IMR-90 (cell line): ENCODE results near the gene PRSS37. TPM values are rescaled to one million over a fixed set of nuclear protein-coding genes. Genes with fewer than 3 reads are reported as not detected.

Experiments used
- ATAC-seq: fragments of 200-7000 bp; cut with Tn5 transposase; 2 replicates; pipeline ENCODE4 v1.9.1; 2020; ENCODE audit warnings: low read depth, mild to moderate bottlenecking, moderate library complexity
- BruUV-seq: library from RNA; stranded (reverse); fragments of 400-500 nt; replicated peaks from 2 replicates; lab custom pipeline; 2021; lab: Mats Ljungman, UMichigan
- CTCF ChIA-PET: fragments of 300-600 bp; formaldehyde crosslinking; extraction: SDS; loops from one replicate; lab custom pipeline; 2021; ENCODE audit warnings: antibody characterized with exemption; lab: Yijun Ruan, JAX
- POLR2A ChIA-PET: fragments of 300-600 bp; sonication (Branson Sonifier 250); formaldehyde crosslinking; loops from one replicate; lab custom pipeline; 2022; ENCODE audit warnings: antibody characterized with exemption; ENCODE audit not compliant: unreplicated experiment; lab: Charles Lee
- DNase-seq: peaks from one replicate; pipeline ENCODE4 v3.0.0; 2013
- H2AFZ ChIP-seq: replicated peaks from 2 replicates; pipeline ENCODE3; 2013; ENCODE audit warnings: low read length, mild to moderate bottlenecking; ENCODE audit not compliant: poor library complexity
- H2AK5ac ChIP-seq: 2 replicates; pipeline ENCODE4 v1.6.1; 2013; ENCODE audit warnings: low read depth, low read length, inconsistent platforms
- H2AK9ac ChIP-seq: replicated peaks from 2 replicates; pipeline ENCODE3; 2013; ENCODE audit warnings: mild to moderate bottlenecking, low read depth, low read length, moderate library complexity; ENCODE audit not compliant: poor library complexity
- H2BK120ac ChIP-seq: 2 replicates; pipeline ENCODE4 v1.6.1; 2013; ENCODE audit warnings: low read depth, low read length, inconsistent platforms
- H2BK15ac ChIP-seq: 3 replicates; pipeline ENCODE4 v1.6.1; 2013; ENCODE audit warnings: low read depth, low read length, inconsistent platforms
- H2BK20ac ChIP-seq: 2 replicates; pipeline ENCODE4 v1.6.1; 2013; ENCODE audit warnings: low read depth, mild to moderate bottlenecking, inconsistent platforms, low read length, moderate library complexity
- H2BK5ac ChIP-seq: 2 replicates; pipeline ENCODE4 v1.6.1; 2013; ENCODE audit warnings: mild to moderate bottlenecking, low read depth, low read length, inconsistent platforms; ENCODE audit not compliant: poor library complexity, severe bottlenecking
- H3K14ac ChIP-seq: replicated peaks from 2 replicates; pipeline ENCODE4 v1.6.1; 2013; ENCODE audit warnings: low read depth, low read length, inconsistent platforms
- H3K18ac ChIP-seq: 2 replicates; pipeline ENCODE4 v1.6.1; 2013; ENCODE audit warnings: low read depth, low read length, control low read depth
- H3K23ac ChIP-seq: 2 replicates; pipeline ENCODE4 v1.6.1; 2013; ENCODE audit warnings: low read depth, low read length, inconsistent platforms
- H3K27ac ChIP-seq: 2 replicates; pipeline ENCODE4 v1.5.1; 2013; ENCODE audit warnings: mild to moderate bottlenecking, control low read depth, low read length; ENCODE audit not compliant: insufficient read depth
- H3K27me3 ChIP-seq: 2 replicates; pipeline ENCODE4 v1.6.1; 2013; ENCODE audit warnings: low read length; ENCODE audit not compliant: control insufficient read depth, insufficient read depth
- H3K36me3 ChIP-seq: 2 replicates; pipeline ENCODE4 v1.6.1; 2013; ENCODE audit warnings: low read length, mixed read lengths; ENCODE audit not compliant: control insufficient read depth, insufficient read depth
- H3K4ac ChIP-seq: 2 replicates; pipeline ENCODE4 v1.6.1; 2013; ENCODE audit warnings: low read depth, low read length, inconsistent platforms
- H3K4me1 ChIP-seq: 2 replicates; pipeline ENCODE4 v1.6.1; 2013; ENCODE audit warnings: low read length, mixed read lengths; ENCODE audit not compliant: control insufficient read depth, insufficient read depth
- H3K4me2 ChIP-seq: 2 replicates; pipeline ENCODE4 v1.6.1; 2013; ENCODE audit warnings: low read depth, mild to moderate bottlenecking, control low read depth, low read length, moderate library complexity
- H3K4me3 ChIP-seq: 2 replicates; pipeline ENCODE4 v1.5.1; 2013; ENCODE audit warnings: low read depth, mild to moderate bottlenecking, control low read depth, low read length, moderate library complexity; ENCODE audit not compliant: insufficient read depth
- H3K56ac ChIP-seq: 2 replicates; pipeline ENCODE4 v1.6.1; 2013; ENCODE audit warnings: low read length, inconsistent platforms; ENCODE audit not compliant: insufficient read depth; ENCODE audit errors: extremely low read depth
- H3K79me1 ChIP-seq, 2 experiments: 2 replicates each; pipeline ENCODE4 v1.6.1; 2013; ENCODE audit warnings: low read length in 2 of 2, inconsistent platforms in 1 of 2, low read depth in 1 of 2
- H3K9ac ChIP-seq: 2 replicates; pipeline ENCODE4 v1.6.1; 2013; ENCODE audit warnings: low read depth, low read length, control low read depth
- H3K9me1 ChIP-seq: 2 replicates; pipeline ENCODE4 v1.6.1; 2013; ENCODE audit warnings: low read length, inconsistent platforms; ENCODE audit not compliant: insufficient read depth
- H3K9me3 ChIP-seq: 2 replicates; pipeline ENCODE4 v1.6.1; 2013; ENCODE audit warnings: low read length; ENCODE audit not compliant: control insufficient read depth, insufficient read depth
- H4K20me1 ChIP-seq: 2 replicates; pipeline ENCODE4 v1.6.1; 2013; ENCODE audit warnings: low read length, inconsistent platforms; ENCODE audit not compliant: insufficient read depth
- H4K5ac ChIP-seq: 2 replicates; pipeline ENCODE4 v1.6.1; 2013; ENCODE audit warnings: mild to moderate bottlenecking, low read depth, low read length, control low read depth
- H4K8ac ChIP-seq, 2 experiments: 2 replicates each; pipeline ENCODE4 v1.6.1; 2013; ENCODE audit warnings: low read depth in 2 of 2, low read length in 2 of 2, control low read depth in 1 of 2, inconsistent platforms in 1 of 2
- H4K91ac ChIP-seq: 2 replicates; pipeline ENCODE4 v1.6.1; 2013; ENCODE audit warnings: low read depth, low read length, inconsistent platforms; ENCODE audit not compliant: insufficient read depth
- BHLHE40 ChIP-seq: fragments of 150-350 bp; IDR thresholded peaks from 2 replicates; pipeline ENCODE4 v1.6.1; 2016; ENCODE audit warnings: mild to moderate bottlenecking, low read depth, low read length
- CEBPB ChIP-seq: IDR thresholded peaks from 2 replicates; pipeline ENCODE4 v1.6.1; 2012; ENCODE audit warnings: low read depth, low read length, improper control_type of control experiment
- CTCF ChIP-seq: conservative IDR thresholded peaks from 2 replicates; pipeline ENCODE4 v1.5.1; 2012; ENCODE audit warnings: mild to moderate bottlenecking, low read depth, low read length, improper control_type of control experiment
- ELK1 ChIP-seq: fragments of 150-350 bp; IDR thresholded peaks from 2 replicates; pipeline ENCODE4 v1.6.1; 2016; ENCODE audit warnings: low read depth, mild to moderate bottlenecking, low read length, moderate library complexity, borderline replicate concordance
- FOS ChIP-seq: fragments of 150-350 bp; IDR thresholded peaks from 2 replicates; pipeline ENCODE4 v1.6.1; 2016; ENCODE audit warnings: low read depth, low read length
- MAFK ChIP-seq: IDR thresholded peaks from 2 replicates; pipeline ENCODE4 v1.6.1; 2012; ENCODE audit warnings: low read depth, low read length, improper control_type of control experiment
- MAZ ChIP-seq: IDR thresholded peaks from 2 replicates; pipeline ENCODE4 v1.6.1; 2012; ENCODE audit warnings: low read depth, mild to moderate bottlenecking, low read length, improper control_type of control experiment, moderate library complexity, borderline replicate concordance
- POLR2A ChIP-seq: IDR thresholded peaks from 2 replicates; pipeline ENCODE4 v1.6.1; 2012; ENCODE audit warnings: mild to moderate bottlenecking, low read depth, low read length
- RAD21 ChIP-seq: IDR thresholded peaks from 2 replicates; pipeline ENCODE4 v1.6.1; 2012; ENCODE audit warnings: low read length, improper control_type of control experiment
- RFX5 ChIP-seq: IDR thresholded peaks from 2 replicates; pipeline ENCODE4 v1.8.0; 2012; ENCODE audit warnings: low read depth, mild to moderate bottlenecking, low read length, moderate library complexity
- SMC3 ChIP-seq: fragments of 150-350 bp; IDR thresholded peaks from 2 replicates; pipeline ENCODE4 v1.6.1; 2016; ENCODE audit warnings: low read depth, mild to moderate bottlenecking, antibody characterized with exemption, low read length, moderate library complexity
- WGBS, 2 experiments: methylation state at CpG; one replicate each; pipeline versions ENCODE4 v1.1.5 to v1.1.7; 2013; ENCODE audit warnings: missing lambda C conversion rate in 2 of 2; ENCODE audit not compliant: insufficient read length in 1 of 2; ENCODE audit errors: extremely low coverage in 2 of 2; 5-methylcytosine and 5-hydroxymethylcytosine counted together
- dilution Hi-C: fragments of 300-500 bp; cut with HindIII; formaldehyde crosslinking; loops from one replicate; pipeline ENCODE4 v1.14.3; 2018; ENCODE audit warnings: low sequenced_read_pairs; ENCODE audit not compliant: unreplicated experiment
- in situ Hi-C: fragments of 300-500 bp; cut with MboI; formaldehyde crosslinking; loops from 3 replicates; pipeline ENCODE4 v1.14.3; 2019; ENCODE audit warnings: low sequenced_read_pairs, inconsistent platforms, mixed read lengths
- intact Hi-C: fragments of 100-400 bp; cut with micrococcal nuclease; formaldehyde crosslinking; loops from 2 replicates; pipeline ENCODE4 v1.10.0; 2022
- polyA plus RNA-seq, 3 experiments: library from polyadenylated mRNA; depleted of rRNA; stranded (reverse); fragments of >200 nt; gene quantifications; 2 replicates each; pipeline ENCODE4 v1.2.3, GENCODE V29; 2012; ENCODE audit warnings: low replicate concordance in 1 of 3
- total RNA-seq: library from RNA; depleted of rRNA; stranded (reverse); fragments of >200 nt; gene quantifications from 2 replicates; pipeline ENCODE4 v1.2.3, GENCODE V29; 2012

The PRSS37 gene
- total and polyA plus RNA-seq, 2 of the 4 experiments (the other 2 are of a cell fraction) = not detected

GRCh38 chr7:141837683-141838082 lies 3.6 kb downstream of the PRSS37 start:
- Histone ChIP-seq H3K4ac (no peak overlapping the region), H3K36me3 (no peaks in the 10 kb centered on the region), H3K9ac (no peak overlapping the region), H4K91ac (no peak overlapping the region), H3K79me1 (no peaks in the 10 kb centered on the region), H2BK20ac (no peak overlapping the region), H2AFZ (no peak overlapping the region), H2AK9ac (no peak overlapping the region), H3K56ac (no peak overlapping the region), H2BK5ac (no peak overlapping the region), H3K4me3 (no peak overlapping the region), H2BK120ac (no peak overlapping the region), H4K5ac (no peak overlapping the region), H2AK5ac (no peak overlapping the region), H4K8ac (no peak overlapping the region), H3K14ac (no peak overlapping the region), H4K20me1 (no peaks in the 10 kb centered on the region), H3K27me3 (no peaks in the 10 kb centered on the region), H3K9me3 (peaks cover 12% of the 10 kb centered on the region), H3K4me1 (no peaks in the 10 kb centered on the region), H3K18ac (no peak overlapping the region), H2BK15ac (no peak overlapping the region), H3K4me2 (no peak overlapping the region), H3K9me1 (no peaks in the 10 kb centered on the region), H3K27ac (no peak overlapping the region), H3K23ac (no peak overlapping the region)
- no TSS peak for BruUV-seq
- WGBS, 2 experiments = no CpG with 5 or more reads among the region's 5 CpGs
- DNase-seq = no peak
- dilution Hi-C loops (no loop called here), intact Hi-C loops (no loop called here), in situ Hi-C loops (no loop called here)
- no peak for ATAC-seq
- CTCF ChIA-PET = no interaction called here
- TF ChIP-seq MAZ (no peak), RFX5 (no peak), ELK1 (no peak), BHLHE40 (no peak), CEBPB (no peak), POLR2A (no peak), CTCF (no peak), FOS (no peak), SMC3 (no peak), MAFK (no peak), RAD21 (no peak)
- POLR2A ChIA-PET = no interaction called here
